Chondrocyte (in vitro differentiated cells): ENCODE measurements around the gene MRPS14. TPM values are rescaled to one million over a fixed set of nuclear protein-coding genes. Genes with fewer than 3 reads are reported as not detected.

Experiments
- DNase-seq: peaks from one replicate; pipeline ENCODE4 v3.0.0; 2021; ENCODE audit warnings: mixed read lengths, low spot score
- H3K27ac Mint-ChIP-seq: one replicate; pipeline ENCODE4 v1.8.0; 2021; ENCODE audit warnings: mild to moderate bottlenecking, moderate library complexity, mixed read lengths; ENCODE audit not compliant: unreplicated experiment
- H3K27me3 Mint-ChIP-seq: 2 replicates; pipeline ENCODE4 v1.8.0; 2021; ENCODE audit warnings: low read depth, mixed read lengths
- H3K36me3 Mint-ChIP-seq: 2 replicates; pipeline ENCODE4 v1.8.0; 2021; ENCODE audit warnings: low read depth, mixed read lengths
- H3K4me1 Mint-ChIP-seq: 2 replicates; pipeline ENCODE4 v1.8.0; 2021; ENCODE audit warnings: low read depth, mild to moderate bottlenecking, mixed read lengths
- H3K4me3 Mint-ChIP-seq: one replicate; pipeline ENCODE4 v1.8.0; 2021; ENCODE audit warnings: mild to moderate bottlenecking, moderate library complexity, mixed read lengths; ENCODE audit not compliant: unreplicated experiment
- H3K9me3 Mint-ChIP-seq: 2 replicates; pipeline ENCODE4 v1.8.0; 2021; ENCODE audit warnings: low read depth, mixed read lengths
- total RNA-seq: library from RNA; stranded (reverse); gene quantifications from 3 replicates; pipeline ENCODE4 v1.2.1, GENCODE V29; 2021
- TF ChIP-seq, protein P1 (sequence below): fragments of 200-600 bp; sonication (generic); IDR thresholded peaks from 2 replicates; pipeline ENCODE4 v1.5.0; 2021; ENCODE audit warnings: antibody characterized with exemption, mild to moderate bottlenecking, moderate library complexity

The MRPS14 gene
- total RNA-seq, 1 donor from 2014 or later, result 22.1 TPM

DNA sequence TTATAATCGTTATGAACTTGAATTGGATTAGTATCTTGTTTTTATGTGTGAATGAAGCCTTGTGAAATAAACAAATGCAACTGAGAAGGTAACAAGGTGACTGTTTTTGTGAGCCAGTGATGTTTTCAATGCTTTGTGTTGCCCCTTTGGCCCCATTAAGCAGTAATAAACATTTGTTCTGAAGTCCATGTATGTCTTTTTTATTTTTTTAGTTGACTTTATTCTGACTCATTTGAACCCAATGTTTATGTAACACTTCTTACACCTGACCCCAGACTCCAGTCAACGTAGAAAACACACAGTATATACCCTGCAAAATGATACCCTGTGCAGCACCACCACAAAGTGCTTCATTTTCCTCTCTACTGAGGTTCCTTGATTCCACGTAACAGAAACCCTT, 28.1 kb downstream of the MRPS14 start:
- Mint-ChIP-seq H3K9me3 (no peaks in the 10 kb centered on the region), H3K4me3 (no peak overlapping the region), H3K36me3 (no peaks in the 10 kb centered on the region), H3K27me3 (no peaks in the 10 kb centered on the region), H3K4me1 (peaks cover 12% of the 10 kb centered on the region), H3K27ac (no peak overlapping the region)
- TF ChIP-seq, protein P1, sequence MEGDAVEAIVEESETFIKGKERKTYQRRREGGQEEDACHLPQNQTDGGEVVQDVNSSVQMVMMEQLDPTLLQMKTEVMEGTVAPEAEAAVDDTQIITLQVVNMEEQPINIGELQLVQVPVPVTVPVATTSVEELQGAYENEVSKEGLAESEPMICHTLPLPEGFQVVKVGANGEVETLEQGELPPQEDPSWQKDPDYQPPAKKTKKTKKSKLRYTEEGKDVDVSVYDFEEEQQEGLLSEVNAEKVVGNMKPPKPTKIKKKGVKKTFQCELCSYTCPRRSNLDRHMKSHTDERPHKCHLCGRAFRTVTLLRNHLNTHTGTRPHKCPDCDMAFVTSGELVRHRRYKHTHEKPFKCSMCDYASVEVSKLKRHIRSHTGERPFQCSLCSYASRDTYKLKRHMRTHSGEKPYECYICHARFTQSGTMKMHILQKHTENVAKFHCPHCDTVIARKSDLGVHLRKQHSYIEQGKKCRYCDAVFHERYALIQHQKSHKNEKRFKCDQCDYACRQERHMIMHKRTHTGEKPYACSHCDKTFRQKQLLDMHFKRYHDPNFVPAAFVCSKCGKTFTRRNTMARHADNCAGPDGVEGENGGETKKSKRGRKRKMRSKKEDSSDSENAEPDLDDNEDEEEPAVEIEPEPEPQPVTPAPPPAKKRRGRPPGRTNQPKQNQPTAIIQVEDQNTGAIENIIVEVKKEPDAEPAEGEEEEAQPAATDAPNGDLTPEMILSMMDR, result no peak
- no peak for DNase-seq

GRCh38 chr1:174991473-174991872, 31.8 kb downstream of the MRPS14 start:
- no peak for DNase-seq
- peaks cover 8% of the 10 kb centered on the region for H3K4me1 Mint-ChIP-seq
- no peaks in the 10 kb centered on the region for H3K9me3 Mint-ChIP-seq
- TF ChIP-seq, protein P1, result no peak
- no peak overlapping the region for H3K27ac Mint-ChIP-seq
- no peaks in the 10 kb centered on the region for H3K27me3 Mint-ChIP-seq
- peaks cover 1% of the 10 kb centered on the region for H3K36me3 Mint-ChIP-seq
- no peak overlapping the region for H3K4me3 Mint-ChIP-seq

GRCh38 chr1:174990382-174990999, 32.7 kb downstream of the MRPS14 start:
- Mint-ChIP-seq H3K9me3 (no peaks in the 10 kb centered on the region), H3K36me3 (peaks cover 1% of the 10 kb centered on the region), H3K27me3 (no peaks in the 10 kb centered on the region), H3K4me3 (peak overlapping the region; percentile 42), H3K4me1 (peaks cover 4% of the 10 kb centered on the region), H3K27ac (no peak overlapping the region)
- TF ChIP-seq, protein P1, result no peak
- DNase-seq, result no peak

- TF ChIP-seq, protein P1, result no peak
- no peaks in the 10 kb centered on the region for H3K4me1 Mint-ChIP-seq
- no peaks in the 10 kb centered on the region for H3K9me3 Mint-ChIP-seq
- no peak overlapping the region for H3K27ac Mint-ChIP-seq
- no peak for DNase-seq
- H3K27me3 Mint-ChIP-seq, result no peaks in the 10 kb centered on the region
- H3K36me3 Mint-ChIP-seq, result peaks cover 1% of the 10 kb centered on the region
- H3K4me3 Mint-ChIP-seq, result no peak overlapping the region
Measured at GRCh38 chr1:174989536-174990220, 33.5 kb downstream of the MRPS14 start.

- H3K27me3 Mint-ChIP-seq, result no peaks in the 10 kb centered on the region
- no peak overlapping the region for H3K27ac Mint-ChIP-seq
Measured at GRCh38 chr1:174988986-174989385, 34.2 kb downstream of the MRPS14 start.

More at GRCh38 chr1:174988986-174989385, 34.2 kb downstream of the MRPS14 start:
- TF ChIP-seq, protein P1, result no peak
- no peak for DNase-seq
- Mint-ChIP-seq H3K9me3 (no peaks in the 10 kb centered on the region), H3K4me3 (no peak overlapping the region), H3K4me1 (no peaks in the 10 kb centered on the region), H3K36me3 (peaks cover 1% of the 10 kb centered on the region)
